ENCODE measurements around the gene ABCA2.

GRCh38 chr9:137002646-137003041 is 25.4 kb downstream of the ABCA2 start:
- TF ChIP-seq EZH2phosphoT487 (IDR thresholded peaks at IDR 0.05) (no peak), EZH2 (IDR thresholded peaks at IDR 0.05) (no peak)
